SU-DHL-6 (cell line): ENCODE results near the gene ITGAL.

Source experiments
- H2AFZ ChIP-seq: fragments of 200-600 bp; sonication (generic); 2 replicates; pipeline ENCODE4 v1.6.1; 2014; ENCODE audit warnings: low read depth, mild to moderate bottlenecking, moderate library complexity, mixed read lengths, antibody characterized with exemption, low read length; ENCODE audit not compliant: severe bottlenecking
- H3F3A ChIP-seq: fragments of 200-600 bp; shearing (Covaris generic); 2 replicates; pipeline ENCODE4 v1.6.0; 2016; ENCODE audit warnings: antibody characterized with exemption, mild to moderate bottlenecking; ENCODE audit not compliant: insufficient read depth
- H3K27ac ChIP-seq: fragments of 200-600 bp; sonication (generic); 2 replicates; pipeline ENCODE4 v1.5.1; 2016; ENCODE audit warnings: low read depth, mild to moderate bottlenecking, low read length, moderate library complexity, mixed read lengths
- H3K27me3 ChIP-seq: fragments of 200-600 bp; sonication (generic), shearing (Covaris generic); 2 replicates; pipeline ENCODE4 v1.6.0; 2014; ENCODE audit warnings: mild to moderate bottlenecking, low read length
- H3K36me3 ChIP-seq: fragments of 200-600 bp; sonication (generic); 2 replicates; pipeline ENCODE4 v1.6.1; 2014; ENCODE audit warnings: mild to moderate bottlenecking, low read length, mixed read lengths
- H3K4me2 ChIP-seq: fragments of 300-600, 200-600 bp; shearing (Covaris generic), sonication (generic); 2 replicates; pipeline ENCODE4 v1.6.0; 2014; ENCODE audit warnings: low read length, low read depth, mild to moderate bottlenecking; ENCODE audit not compliant: poor library complexity, severe bottlenecking
- H3K4me3 ChIP-seq: fragments of 200-600 bp; sonication (generic); 2 replicates; pipeline ENCODE4 v1.5.1; 2014; ENCODE audit warnings: antibody characterized with exemption, low read length, mild to moderate bottlenecking, mixed read lengths; ENCODE audit not compliant: insufficient read depth, poor library complexity, severe bottlenecking
- H3K79me2 ChIP-seq: fragments of 200-600 bp; sonication (generic); 2 replicates; pipeline ENCODE4 v1.6.1; 2014; ENCODE audit warnings: mild to moderate bottlenecking, low read length, moderate library complexity; ENCODE audit not compliant: insufficient read depth
- H3K9ac ChIP-seq: fragments of 200-600 bp; sonication (generic); 2 replicates; pipeline ENCODE4 v1.7.0; 2014; ENCODE audit warnings: mild to moderate bottlenecking, low read length
- H3K9me2 ChIP-seq: fragments of 200-600 bp; sonication (generic); replicated peaks from 2 replicates; pipeline ENCODE4 v1.6.1; 2014; ENCODE audit warnings: low read length; ENCODE audit not compliant: insufficient read depth
- H3K9me3 ChIP-seq: fragments of 200-600 bp; sonication (generic); 2 replicates; pipeline ENCODE4 v1.6.1; 2014; ENCODE audit warnings: low read length, mixed read lengths; ENCODE audit not compliant: insufficient read depth
- H4K20me1 ChIP-seq: fragments of 200-600 bp; sonication (generic); 2 replicates; pipeline ENCODE4 v1.6.1; 2014; ENCODE audit warnings: low read depth, mild to moderate bottlenecking, antibody characterized with exemption, low read length, moderate library complexity, mixed read lengths
- EZH2phosphoT487 ChIP-seq: fragments of 200-600 bp; sonication (generic), shearing (Covaris generic); conservative IDR thresholded peaks from 2 replicates; pipeline ENCODE4 v1.6.1; 2018; ENCODE audit warnings: mild to moderate bottlenecking, antibody characterized with exemption, low read length, moderate library complexity, mixed read lengths
- TF ChIP-seq, protein P1 (sequence below): fragments of 200-600 bp; sonication (generic); IDR thresholded peaks from one replicate; pipeline ENCODE4 v1.5.1; 2017; ENCODE audit warnings: antibody characterized with exemption, mild to moderate bottlenecking, low read length, moderate library complexity; ENCODE audit not compliant: insufficient read depth, poor library complexity, severe bottlenecking

Gene ITGAL

DNA sequence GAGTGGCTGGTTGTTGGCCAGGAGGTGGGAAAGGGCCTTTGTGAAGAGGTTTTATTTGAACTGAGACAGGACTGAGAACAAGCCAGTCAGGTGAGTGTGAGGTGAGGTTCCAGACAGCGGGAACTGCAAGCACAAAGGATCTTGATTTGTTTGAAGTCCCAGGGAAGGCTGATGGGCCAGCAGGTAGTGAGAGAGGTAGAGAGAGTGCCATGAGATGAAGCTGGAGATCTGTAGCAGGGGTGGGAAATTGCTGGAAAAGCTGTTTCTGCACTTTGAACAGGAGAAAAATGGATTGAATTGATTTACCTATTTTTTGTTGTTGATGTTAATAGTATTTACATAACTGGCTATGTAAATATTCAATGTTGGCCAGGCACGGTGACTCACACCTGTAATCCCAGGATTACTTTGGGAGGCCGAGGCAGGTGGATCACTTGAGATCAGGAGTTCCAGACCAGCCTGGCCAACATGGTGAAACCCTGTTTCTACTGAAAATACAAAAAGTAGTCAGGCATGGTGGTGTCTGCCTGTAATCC is 35.0 kb upstream of the ITGAL start:
- TF ChIP-seq, protein P1, sequence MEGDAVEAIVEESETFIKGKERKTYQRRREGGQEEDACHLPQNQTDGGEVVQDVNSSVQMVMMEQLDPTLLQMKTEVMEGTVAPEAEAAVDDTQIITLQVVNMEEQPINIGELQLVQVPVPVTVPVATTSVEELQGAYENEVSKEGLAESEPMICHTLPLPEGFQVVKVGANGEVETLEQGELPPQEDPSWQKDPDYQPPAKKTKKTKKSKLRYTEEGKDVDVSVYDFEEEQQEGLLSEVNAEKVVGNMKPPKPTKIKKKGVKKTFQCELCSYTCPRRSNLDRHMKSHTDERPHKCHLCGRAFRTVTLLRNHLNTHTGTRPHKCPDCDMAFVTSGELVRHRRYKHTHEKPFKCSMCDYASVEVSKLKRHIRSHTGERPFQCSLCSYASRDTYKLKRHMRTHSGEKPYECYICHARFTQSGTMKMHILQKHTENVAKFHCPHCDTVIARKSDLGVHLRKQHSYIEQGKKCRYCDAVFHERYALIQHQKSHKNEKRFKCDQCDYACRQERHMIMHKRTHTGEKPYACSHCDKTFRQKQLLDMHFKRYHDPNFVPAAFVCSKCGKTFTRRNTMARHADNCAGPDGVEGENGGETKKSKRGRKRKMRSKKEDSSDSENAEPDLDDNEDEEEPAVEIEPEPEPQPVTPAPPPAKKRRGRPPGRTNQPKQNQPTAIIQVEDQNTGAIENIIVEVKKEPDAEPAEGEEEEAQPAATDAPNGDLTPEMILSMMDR = no peak
- TF ChIP-seq EZH2phosphoT487 = no peak
- Histone ChIP-seq H3K9me2 (no peaks in the 10 kb centered on the region), H3K36me3 (no peaks in the 10 kb centered on the region), H3K79me2 (no peaks in the 10 kb centered on the region), H3K9ac (no peak overlapping the region), H3K27me3 (no peaks in the 10 kb centered on the region), H3F3A (peaks cover 23% of the 10 kb centered on the region; the same call in 1 of the 2 replicates), H2AFZ (no peak overlapping the region), H3K9me3 (no peaks in the 10 kb centered on the region), H3K4me3 (no peak overlapping the region), H3K27ac (no peak overlapping the region), H4K20me1 (no peaks in the 10 kb centered on the region), H3K4me2 (no peak overlapping the region)

DNA sequence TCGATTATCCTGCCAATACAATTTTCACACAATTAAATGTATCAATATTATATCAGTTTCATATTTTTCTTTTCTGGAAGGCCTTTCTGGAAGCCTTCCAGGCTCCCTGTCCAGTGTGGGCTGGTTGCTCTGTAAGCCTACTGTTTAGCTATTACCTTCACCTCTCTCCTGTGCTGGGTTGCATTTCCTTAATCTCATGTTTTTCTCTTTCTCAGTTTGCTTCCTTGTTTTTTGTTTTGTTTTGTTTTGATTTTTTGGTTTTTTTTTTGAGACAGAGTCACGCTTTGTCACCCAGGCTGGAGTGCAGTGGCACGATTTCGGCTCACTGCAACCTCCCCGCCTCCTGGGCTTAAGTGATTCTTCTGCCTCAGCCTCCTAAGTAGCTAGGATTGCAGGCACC is 33.7 kb upstream of the ITGAL start:
- no peak overlapping the region for H3K27ac ChIP-seq
- H2AFZ ChIP-seq = no peak overlapping the region
- H3K9me2 ChIP-seq = no peaks in the 10 kb centered on the region
- H3K4me3 ChIP-seq = no peak overlapping the region
- peaks cover 9% of the 10 kb centered on the region for H3K79me2 ChIP-seq
- H4K20me1 ChIP-seq = peaks cover 4% of the 10 kb centered on the region; the same call in 1 of the 2 replicates
- H3F3A ChIP-seq = peaks cover 34% of the 10 kb centered on the region
- no peak overlapping the region for H3K9ac ChIP-seq
- no peak for TF ChIP-seq EZH2phosphoT487
- TF ChIP-seq, protein P1 = no peak
- no peaks in the 10 kb centered on the region for H3K9me3 ChIP-seq
- no peaks in the 10 kb centered on the region for H3K27me3 ChIP-seq
- no peak overlapping the region for H3K4me2 ChIP-seq
- H3K36me3 ChIP-seq = peaks cover 9% of the 10 kb centered on the region

DNA sequence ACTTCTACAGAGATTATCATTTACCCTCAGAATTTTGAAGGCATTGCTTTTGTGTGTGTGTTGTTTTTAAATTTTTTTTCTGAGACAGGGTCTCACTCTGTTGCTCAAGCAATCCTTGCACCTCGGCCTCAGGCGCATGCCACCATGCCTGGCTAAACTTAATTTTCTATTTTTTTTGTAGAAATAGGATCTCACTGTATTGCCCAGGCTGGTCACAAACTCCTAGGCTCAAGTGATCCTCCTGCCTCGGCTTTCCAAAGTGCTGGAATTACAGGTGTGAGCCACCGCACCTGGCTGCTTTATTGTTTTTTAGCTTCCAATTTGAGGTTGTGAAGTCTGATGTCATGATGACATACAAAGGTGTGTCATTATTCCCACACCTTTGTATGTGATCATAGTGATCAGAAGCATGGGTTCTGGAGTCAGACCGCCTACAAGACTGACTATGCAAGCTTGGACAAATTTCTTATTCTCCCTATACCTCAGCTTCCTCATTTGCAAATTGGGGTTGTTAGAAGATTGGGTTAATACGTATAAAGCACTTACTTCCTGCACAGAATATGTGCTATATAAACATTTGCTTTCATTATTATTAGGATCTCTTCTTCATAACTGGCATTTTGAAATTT is 32.7 kb upstream of the ITGAL start:
- TF ChIP-seq, protein P1 = no peak
- TF ChIP-seq EZH2phosphoT487 = no peak
- Histone ChIP-seq H3K4me2 (peak overlapping the region; percentile 24), H3K36me3 (peaks cover 19% of the 10 kb centered on the region), H3K4me3 (no peak overlapping the region), H4K20me1 (peaks cover 14% of the 10 kb centered on the region; the same call in 1 of the 2 replicates), H3K9me3 (no peaks in the 10 kb centered on the region), H3K9me2 (no peaks in the 10 kb centered on the region), H3K9ac (no peak overlapping the region), H2AFZ (no peak overlapping the region), H3F3A (peaks cover 44% of the 10 kb centered on the region), H3K27me3 (no peaks in the 10 kb centered on the region), H3K27ac (peak overlapping the region; percentile 37), H3K79me2 (peaks cover 19% of the 10 kb centered on the region)
